BE2C (cell line): ENCODE results near the gene F12.

Source experiments
- DNase-seq: peaks from one replicate; pipeline ENCODE4 v3.0.0-alpha.2; 2020
- H3K27me3 ChIP-seq: fragments of 250-450 bp; sonication (Bioruptor Pico); 2 replicates; pipeline ENCODE4 v1.5.1; 2020; ENCODE audit warnings: mild to moderate bottlenecking
- H3K36me3 ChIP-seq: fragments of 250-450 bp; sonication (Bioruptor Pico); 2 replicates; pipeline ENCODE4 v1.5.1; 2020; ENCODE audit warnings: mild to moderate bottlenecking
- H3K4me1 ChIP-seq: fragments of 250-450 bp; sonication (Bioruptor Pico); 2 replicates; pipeline ENCODE4 v1.5.1; 2020
- H3K4me3 ChIP-seq: 2 replicates; pipeline ENCODE4 v1.5.1; 2011; ENCODE audit warnings: low read depth, low read length
- H3K9me3 ChIP-seq: fragments of 250-450 bp; sonication (Bioruptor Pico); 2 replicates; pipeline ENCODE4 v1.5.1; 2020
- TF ChIP-seq, protein P1 (sequence below): IDR thresholded peaks from 2 replicates; pipeline ENCODE4 v1.5.1; 2012; ENCODE audit warnings: mild to moderate bottlenecking, low read depth, low read length

The F12 gene

DNA sequence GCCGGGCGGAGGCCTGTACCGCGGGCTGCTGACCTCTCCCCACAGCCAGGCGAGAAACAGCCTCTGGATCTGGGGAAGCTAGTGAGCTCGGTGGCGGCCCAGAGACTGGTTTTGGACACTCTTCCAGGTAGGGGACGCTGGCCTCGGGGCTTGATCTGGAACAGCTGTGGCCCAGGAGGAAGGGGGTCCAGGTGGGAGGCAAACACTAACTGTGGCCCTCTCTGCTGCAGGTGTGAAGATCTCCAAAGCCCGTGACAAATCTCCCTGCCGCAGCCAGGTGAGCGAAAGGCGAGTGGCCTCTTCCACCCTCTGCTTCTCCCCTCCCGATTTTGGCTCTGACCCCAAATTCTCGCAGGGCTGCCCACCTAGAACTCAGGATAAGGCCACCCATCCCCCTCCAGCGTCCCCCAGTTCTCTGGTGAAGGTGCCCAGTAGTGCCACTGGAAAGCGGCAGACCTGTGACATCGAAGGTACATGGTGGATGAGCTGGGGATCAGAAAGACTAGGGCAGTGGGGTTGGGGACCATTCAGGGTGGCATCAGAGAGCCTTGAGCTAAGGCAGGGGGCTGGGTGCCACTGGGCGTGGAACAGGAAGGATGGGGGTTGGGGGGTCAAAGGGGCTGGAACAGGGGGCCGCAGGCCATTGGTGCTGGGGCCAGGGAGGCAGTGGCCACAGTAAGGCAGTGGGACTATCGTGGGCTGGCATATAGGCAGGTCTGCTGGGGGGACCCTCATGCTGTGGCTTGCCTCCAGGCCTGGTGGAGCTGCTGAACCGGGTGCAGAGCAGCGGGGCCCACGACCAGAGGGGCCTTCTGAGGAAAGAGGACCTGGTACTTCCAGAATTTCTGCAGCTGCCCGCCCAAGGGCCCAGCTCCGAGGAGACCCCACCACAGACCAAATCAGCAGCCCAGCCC is 38.0 kb downstream of the F12 start:
- Histone ChIP-seq H3K4me3 (peak overlapping the region; percentile 52), H3K27me3 (no peaks in the 10 kb centered on the region), H3K9me3 (no peaks in the 10 kb centered on the region), H3K4me1 (peaks cover 2% of the 10 kb centered on the region), H3K36me3 (no peaks in the 10 kb centered on the region)
- DNase-seq: no peak
- TF ChIP-seq, protein P1, sequence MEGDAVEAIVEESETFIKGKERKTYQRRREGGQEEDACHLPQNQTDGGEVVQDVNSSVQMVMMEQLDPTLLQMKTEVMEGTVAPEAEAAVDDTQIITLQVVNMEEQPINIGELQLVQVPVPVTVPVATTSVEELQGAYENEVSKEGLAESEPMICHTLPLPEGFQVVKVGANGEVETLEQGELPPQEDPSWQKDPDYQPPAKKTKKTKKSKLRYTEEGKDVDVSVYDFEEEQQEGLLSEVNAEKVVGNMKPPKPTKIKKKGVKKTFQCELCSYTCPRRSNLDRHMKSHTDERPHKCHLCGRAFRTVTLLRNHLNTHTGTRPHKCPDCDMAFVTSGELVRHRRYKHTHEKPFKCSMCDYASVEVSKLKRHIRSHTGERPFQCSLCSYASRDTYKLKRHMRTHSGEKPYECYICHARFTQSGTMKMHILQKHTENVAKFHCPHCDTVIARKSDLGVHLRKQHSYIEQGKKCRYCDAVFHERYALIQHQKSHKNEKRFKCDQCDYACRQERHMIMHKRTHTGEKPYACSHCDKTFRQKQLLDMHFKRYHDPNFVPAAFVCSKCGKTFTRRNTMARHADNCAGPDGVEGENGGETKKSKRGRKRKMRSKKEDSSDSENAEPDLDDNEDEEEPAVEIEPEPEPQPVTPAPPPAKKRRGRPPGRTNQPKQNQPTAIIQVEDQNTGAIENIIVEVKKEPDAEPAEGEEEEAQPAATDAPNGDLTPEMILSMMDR: no peak

DNA sequence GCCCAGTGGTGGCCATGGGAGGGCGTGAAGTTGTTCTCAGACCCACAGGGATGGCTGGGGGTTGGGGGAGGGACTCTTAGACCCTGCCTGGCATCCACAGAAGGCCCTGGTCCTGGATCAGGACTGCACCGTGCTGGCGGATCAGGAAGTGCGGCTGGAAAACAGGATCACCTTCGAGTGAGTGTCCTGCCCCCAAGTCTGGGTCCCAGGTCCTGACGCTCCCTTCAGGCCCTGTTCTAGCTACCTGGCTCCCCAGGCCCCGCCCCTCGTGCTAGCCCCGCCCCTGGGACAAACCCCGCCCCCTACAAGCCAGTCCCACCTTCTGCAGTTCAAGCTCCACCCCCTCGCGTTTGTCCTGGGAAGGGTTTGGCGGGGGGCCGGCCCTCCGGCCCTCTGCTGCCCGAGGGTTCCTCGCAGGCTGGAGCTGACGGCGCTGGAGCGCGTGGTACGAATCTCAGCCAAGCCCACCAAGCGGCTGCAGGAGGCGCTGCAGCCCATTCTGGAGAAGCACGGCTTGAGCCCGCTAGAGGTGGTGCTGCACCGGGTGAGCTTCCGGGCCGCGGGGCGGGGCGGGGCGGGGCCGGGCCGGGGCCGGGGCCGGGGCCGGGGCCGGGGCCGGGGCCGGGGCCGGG is 38.8 kb downstream of the F12 start:
- TF ChIP-seq, protein P1: peak; percentile 65
- peak; percentile 97 for DNase-seq
- Histone ChIP-seq H3K36me3 (no peaks in the 10 kb centered on the region), H3K27me3 (no peaks in the 10 kb centered on the region), H3K4me3 (peak overlapping the region; percentile 52), H3K9me3 (no peaks in the 10 kb centered on the region), H3K4me1 (peaks cover 7% of the 10 kb centered on the region)

DNA sequence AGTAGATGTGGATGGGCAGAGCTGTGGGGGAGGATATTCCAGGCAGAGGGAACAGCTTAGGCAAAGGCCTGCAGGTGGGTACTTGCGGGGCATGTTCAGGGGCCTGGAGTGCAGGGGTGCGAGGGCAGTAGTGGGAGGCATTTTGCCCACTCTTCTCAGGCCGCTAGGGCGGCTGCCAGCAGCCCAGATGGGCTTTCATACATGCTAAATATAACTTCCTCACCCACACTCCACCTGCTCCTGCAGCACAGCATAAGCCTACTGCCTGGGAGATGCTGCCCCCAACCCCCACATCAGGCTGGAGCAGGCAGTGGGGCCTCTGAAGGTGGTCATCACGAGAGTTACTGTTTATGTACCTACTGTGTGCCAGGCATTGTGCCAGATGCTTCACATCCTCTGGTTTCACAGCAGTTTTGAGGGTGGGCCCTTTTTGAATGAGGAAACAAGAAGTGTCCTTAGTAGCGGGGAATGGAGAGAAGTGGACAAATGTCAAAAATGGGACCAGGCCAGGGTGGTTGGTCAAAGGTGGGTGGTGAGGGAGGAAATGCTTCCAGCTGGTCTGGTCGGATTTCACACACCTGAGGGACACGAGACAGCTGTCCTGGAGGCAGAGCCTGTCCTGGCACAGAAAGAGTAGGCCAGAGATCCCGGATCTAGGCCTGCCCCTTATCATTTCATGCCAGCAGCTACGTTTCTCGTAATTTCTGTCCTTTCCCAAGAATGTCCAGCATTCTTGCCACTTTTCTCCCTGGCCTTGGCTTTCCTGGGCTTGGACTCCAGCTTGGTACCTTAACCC is 39.5 kb downstream of the F12 start:
- TF ChIP-seq, protein P1: no peak
- Histone ChIP-seq H3K27me3 (no peaks in the 10 kb centered on the region), H3K36me3 (no peaks in the 10 kb centered on the region), H3K4me3 (no peak overlapping the region), H3K4me1 (peaks cover 7% of the 10 kb centered on the region), H3K9me3 (no peaks in the 10 kb centered on the region)
- DNase-seq: no peak

DNA sequence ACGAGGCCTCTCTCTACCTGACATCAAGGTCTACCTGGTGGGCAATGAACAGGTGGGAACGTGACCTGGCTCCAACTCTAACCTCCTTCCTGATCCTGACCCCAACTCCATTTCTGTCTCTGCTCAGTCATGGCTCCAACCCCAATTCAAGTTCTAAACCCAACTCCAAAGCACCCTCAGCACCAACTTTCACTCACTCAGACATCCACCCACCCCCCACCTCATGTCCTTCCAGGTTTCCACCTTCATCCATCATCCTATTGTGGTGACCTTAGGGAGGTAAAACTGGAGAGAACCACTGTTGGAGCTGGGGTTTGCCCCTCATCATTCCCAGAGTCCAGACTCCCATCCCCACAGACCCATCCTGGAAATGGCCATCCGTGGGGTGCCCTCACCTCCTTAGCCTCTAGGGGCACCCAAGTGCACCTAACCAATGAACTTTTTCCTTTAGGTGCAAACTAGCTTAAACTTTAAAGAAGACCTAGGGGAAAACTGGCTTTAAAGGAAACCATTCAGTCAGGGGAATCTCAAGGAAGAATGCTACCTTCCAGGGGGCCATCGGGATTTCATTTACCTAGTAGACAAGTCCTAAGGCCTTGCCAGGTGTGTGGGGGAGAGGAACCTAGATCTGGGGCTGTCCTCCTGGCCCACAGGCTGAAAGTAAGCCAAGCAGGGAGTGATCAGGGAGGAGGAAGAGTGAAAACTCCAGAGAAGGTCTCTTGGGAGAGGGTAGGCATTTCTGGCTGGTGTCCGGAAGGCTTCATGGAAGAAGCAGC is 40.3 kb downstream of the F12 start:
- H3K9me3 ChIP-seq: no peaks in the 10 kb centered on the region
- no peaks in the 10 kb centered on the region for H3K27me3 ChIP-seq
- no peaks in the 10 kb centered on the region for H3K36me3 ChIP-seq
- peaks cover 7% of the 10 kb centered on the region for H3K4me1 ChIP-seq
- no peak overlapping the region for H3K4me3 ChIP-seq
- peak; percentile 58 for DNase-seq
- TF ChIP-seq, protein P1: peak; percentile 75

DNA sequence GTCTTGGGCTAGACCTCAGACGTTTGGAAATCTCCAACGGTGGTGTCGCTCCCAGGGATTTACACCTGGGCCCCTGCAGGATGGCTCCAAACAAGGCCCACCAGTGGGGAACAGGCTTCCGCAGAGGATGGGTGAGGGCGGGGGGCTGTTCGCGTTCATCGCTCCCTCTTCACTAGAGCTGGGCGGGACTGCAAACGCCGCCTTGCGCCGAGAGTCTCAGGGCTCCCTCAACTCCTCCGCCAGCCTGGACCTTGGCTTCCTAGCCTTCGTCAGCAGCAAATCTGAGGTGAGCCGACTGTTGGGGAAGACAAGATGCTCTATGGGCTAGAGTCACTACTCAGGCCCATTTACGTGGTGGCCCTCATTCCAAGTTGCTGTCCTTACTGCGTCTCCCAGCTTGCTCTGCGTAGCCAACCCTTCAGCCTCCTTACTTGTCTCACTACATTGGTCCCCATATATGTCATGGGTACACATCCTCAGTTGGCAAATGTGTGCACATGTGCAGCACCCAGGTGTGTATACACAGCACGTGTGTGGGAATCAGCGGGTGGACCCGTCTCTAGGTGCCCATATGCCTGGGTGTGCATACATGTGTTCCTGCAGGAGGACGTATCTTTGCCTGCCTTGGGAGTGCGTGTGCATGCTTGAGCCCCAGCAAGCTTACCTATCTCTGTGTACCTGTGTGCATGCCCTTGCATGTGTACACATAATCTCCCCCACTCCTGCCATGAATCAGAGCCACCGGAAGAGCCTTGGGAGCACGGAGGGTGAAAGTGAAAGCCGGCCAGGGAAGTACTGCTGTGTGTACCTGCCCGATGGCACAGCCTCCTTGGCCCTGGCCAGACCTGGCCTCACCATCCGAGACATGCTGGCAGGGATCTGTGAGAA is 41.1 kb downstream of the F12 start:
- Histone ChIP-seq H3K36me3 (no peaks in the 10 kb centered on the region), H3K4me1 (peaks cover 7% of the 10 kb centered on the region), H3K4me3 (no peak overlapping the region), H3K9me3 (no peaks in the 10 kb centered on the region), H3K27me3 (no peaks in the 10 kb centered on the region)
- TF ChIP-seq, protein P1: no peak
- no peak for DNase-seq
